Measurements from ENCODE around the gene SH3GL2. TPM values are rescaled to one million over a fixed set of nuclear protein-coding genes. Genes with fewer than 3 reads are reported as not detected.

SH3GL2 gene
- polyA plus RNA-seq, 3 donors, result not detected

- no peak overlapping the region for H3K27ac ChIP-seq (ENCODE audit: low read depth in 1 of 2, low read length in 2 of 2)
- H3K27ac Mint-ChIP-seq, result no peak overlapping the region
Measured at GRCh38 chr9:17669206-17669605, 90.3 kb downstream of the SH3GL2 start.

GRCh38 chr9:17682684-17683083 is 103.8 kb downstream of the SH3GL2 start:
- Histone ChIP-seq H2AFZ (ENCODE audit: insufficient read depth, low read depth, low read length, poor library complexity, severe bottlenecking) (no peak overlapping the region), H4K20me1 (ENCODE audit: insufficient read depth, low read length) (no peaks in the 10 kb centered on the region), H3K4me3 (replicated peaks in 1 of 3; ENCODE audit: low read depth in 2 of 3, low read length in 3 of 3) (no peak overlapping the region), H3K79me2 (ENCODE audit: insufficient read depth, low read length) (no peaks in the 10 kb centered on the region), H3K4me2 (replicated peaks; ENCODE audit: extremely low read depth, low read length, poor library complexity, severe bottlenecking) (no peak overlapping the region), H3K4me1 (ENCODE audit: control insufficient read depth in 1 of 2, insufficient read depth in 2 of 2, low read length in 2 of 2) (no peaks in the 10 kb centered on the region), H3K9me3 (replicated peaks in 1 of 2; ENCODE audit: control insufficient read depth in 1 of 2, insufficient read depth in 1 of 2, low read length in 2 of 2) (peaks cover 9 to 20% of the 10 kb centered on the region in 2 donors), H3K36me3 (replicated peaks in 1 of 2; ENCODE audit: control insufficient read depth in 1 of 2, insufficient read depth in 2 of 2, low read length in 2 of 2) (no peaks in the 10 kb centered on the region), H3K9ac (ENCODE audit: insufficient read depth, low read length, poor library complexity, severe bottlenecking) (no peak overlapping the region), H3K27ac (ENCODE audit: low read depth in 1 of 2, low read length in 2 of 2) (no peak overlapping the region), H3K27me3 (ENCODE audit: control insufficient read depth in 2 of 2, insufficient read depth in 2 of 2, low read length in 2 of 2) (no peaks in the 10 kb centered on the region)
- H3K27ac Mint-ChIP-seq, result no peak overlapping the region
- WGBS (ENCODE audit: insufficient coverage), result 100% methylated on average over 1 of the region's 2 CpGs
- no peak for TF ChIP-seq CTCF (IDR thresholded peaks at IDR 0.05)
- H3K4me3 Mint-ChIP-seq, result no peak overlapping the region
- peaks cover 6 to 17% (median 9%) of the 10 kb centered on the region in 7 donors for H3K9me3 Mint-ChIP-seq
- H3K36me3 Mint-ChIP-seq, result no peaks in the 10 kb centered on the region
- DNase-seq, result no peak
- H3K27me3 Mint-ChIP-seq (ENCODE audit: low read depth in 3 of 3), result no peaks in the 10 kb centered on the region
- intact Hi-C loops (cut with micrococcal nuclease), result no loop called here
- no peaks in the 10 kb centered on the region for H3K4me1 Mint-ChIP-seq

More at GRCh38 chr9:17669206-17669605, 90.3 kb downstream of the SH3GL2 start:
- Histone ChIP-seq H3K36me3 (replicated peaks in 1 of 2; ENCODE audit: control insufficient read depth in 1 of 2, insufficient read depth in 2 of 2, low read length in 2 of 2) (no peaks in the 10 kb centered on the region), H3K9me3 (replicated peaks in 1 of 2; ENCODE audit: control insufficient read depth in 1 of 2, insufficient read depth in 1 of 2, low read length in 2 of 2) (peaks cover 0 to 8% of the 10 kb centered on the region in 2 donors), H4K20me1 (ENCODE audit: insufficient read depth, low read length) (no peaks in the 10 kb centered on the region), H2AFZ (ENCODE audit: insufficient read depth, low read depth, low read length, poor library complexity, severe bottlenecking) (no peak overlapping the region), H3K27me3 (ENCODE audit: control insufficient read depth in 2 of 2, insufficient read depth in 2 of 2, low read length in 2 of 2) (no peaks in the 10 kb centered on the region), H3K4me3 (replicated peaks in 1 of 3; ENCODE audit: low read depth in 2 of 3, low read length in 3 of 3) (no peak overlapping the region), H3K9ac (ENCODE audit: insufficient read depth, low read length, poor library complexity, severe bottlenecking) (no peak overlapping the region), H3K4me2 (replicated peaks; ENCODE audit: extremely low read depth, low read length, poor library complexity, severe bottlenecking) (no peak overlapping the region), H3K4me1 (ENCODE audit: control insufficient read depth in 1 of 2, insufficient read depth in 2 of 2, low read length in 2 of 2) (no peaks in the 10 kb centered on the region), H3K79me2 (ENCODE audit: insufficient read depth, low read length) (no peaks in the 10 kb centered on the region)
- no peaks in the 10 kb centered on the region for H3K4me1 Mint-ChIP-seq
- H3K4me3 Mint-ChIP-seq, result no peak overlapping the region
- WGBS (ENCODE audit: insufficient coverage), result no CpG with 5 or more reads among the region's 4 CpGs
- no peak for DNase-seq
- H3K36me3 Mint-ChIP-seq, result no peaks in the 10 kb centered on the region
- peaks cover 0 to 5% (median 0%) of the 10 kb centered on the region in 7 donors for H3K9me3 Mint-ChIP-seq
- intact Hi-C loops (cut with micrococcal nuclease), result no loop called here
- TF ChIP-seq CTCF (IDR thresholded peaks at IDR 0.05), result no peak
- H3K27me3 Mint-ChIP-seq (ENCODE audit: low read depth in 3 of 3), result no peaks in the 10 kb centered on the region
